DOHH2 (cell line): ENCODE results near the gene SEC62.
A peak's percentile ranks its signal among the peaks of the same experiment; 100 is the strongest.

ENCODE experiments used
- H3F3A ChIP-seq: fragments of 200-600 bp; sonication (generic), shearing (Covaris generic); 2 replicates; pipeline ENCODE4 v1.6.0; 2016; ENCODE audit warnings: antibody characterized with exemption, mild to moderate bottlenecking; ENCODE audit not compliant: control insufficient read depth, insufficient read depth
- H3K27ac ChIP-seq: fragments of 200-600 bp; sonication (generic); 2 replicates; pipeline ENCODE4 v1.5.1; 2014; ENCODE audit warnings: low read depth, mild to moderate bottlenecking, low read length, moderate library complexity
- H3K27me3 ChIP-seq: fragments of 200-600 bp; sonication (generic); 2 replicates; pipeline ENCODE4 v1.6.1; 2014; ENCODE audit warnings: mild to moderate bottlenecking, low read length, mixed read lengths; ENCODE audit not compliant: control insufficient read depth
- H3K36me3 ChIP-seq: fragments of 200-600 bp; sonication (generic); 2 replicates; pipeline ENCODE4 v1.6.1; 2014; ENCODE audit warnings: mild to moderate bottlenecking, low read length, moderate library complexity, mixed read lengths; ENCODE audit not compliant: control insufficient read depth
- H3K4me1 ChIP-seq: fragments of 200-600 bp; sonication (generic); 2 replicates; pipeline ENCODE4 v1.6.1; 2014; ENCODE audit warnings: mild to moderate bottlenecking, low read length, mixed read lengths; ENCODE audit not compliant: control insufficient read depth
- H3K4me2 ChIP-seq: fragments of 200-600 bp; sonication (generic); 2 replicates; pipeline ENCODE4 v1.6.0; 2014; ENCODE audit warnings: mild to moderate bottlenecking, low read length, moderate library complexity
- H3K4me3 ChIP-seq: fragments of 200-600 bp; sonication (generic); 2 replicates; pipeline ENCODE4 v1.5.1; 2014; ENCODE audit warnings: mild to moderate bottlenecking, low read length, mixed read lengths
- H3K79me2 ChIP-seq: fragments of 200-600 bp; sonication (generic); 2 replicates; pipeline ENCODE4 v1.6.1; 2014; ENCODE audit warnings: mild to moderate bottlenecking, low read length, mixed read lengths; ENCODE audit not compliant: control insufficient read depth
- H3K9me2 ChIP-seq: fragments of 200-600 bp; sonication (generic); replicated peaks from 2 replicates; pipeline ENCODE4 v1.6.1; 2014; ENCODE audit warnings: mild to moderate bottlenecking, low read length, mixed read lengths; ENCODE audit not compliant: control insufficient read depth
- H3K9me3 ChIP-seq: fragments of 200-600 bp; sonication (generic); 2 replicates; pipeline ENCODE4 v1.6.1; 2014; ENCODE audit warnings: antibody characterized with exemption, low read length, mixed read lengths; ENCODE audit not compliant: control insufficient read depth, insufficient read depth
- H4K20me1 ChIP-seq: fragments of 200-600 bp; sonication (generic); 2 replicates; pipeline ENCODE4 v1.6.0; 2014; ENCODE audit warnings: low read depth, mild to moderate bottlenecking, antibody characterized with exemption, low read length, moderate library complexity; ENCODE audit not compliant: control insufficient read depth, insufficient read depth
- EZH2phosphoT487 ChIP-seq: fragments of 200-600 bp; sonication (generic); IDR thresholded peaks from 2 replicates; pipeline ENCODE4 v1.6.1; 2017; ENCODE audit warnings: borderline replicate concordance, mild to moderate bottlenecking, antibody characterized with exemption, low read length, moderate library complexity, mixed read lengths
- TF ChIP-seq, protein P1 (sequence below): fragments of 200-600 bp; sonication (generic); IDR thresholded peaks from one replicate; pipeline ENCODE4 v1.5.1; 2014; ENCODE audit warnings: antibody characterized with exemption, mild to moderate bottlenecking, low read depth, low read length; ENCODE audit not compliant: poor library complexity, severe bottlenecking

Gene SEC62

GRCh38 chr3:170044795-170045244, 78.2 kb downstream of the SEC62 start:
- Histone ChIP-seq H3K4me1 (peaks cover 26% of the 10 kb centered on the region), H3K36me3 (peaks cover 7% of the 10 kb centered on the region; the same call in 1 of the 2 replicates), H3K4me3 (peak overlapping the region; percentile 42), H3K27ac (peak overlapping the region; percentile 24), H4K20me1 (no peaks in the 10 kb centered on the region; the same call in 1 of the 2 replicates), H3K79me2 (no peaks in the 10 kb centered on the region; the same call in 1 of the 2 replicates), H3K27me3 (no peaks in the 10 kb centered on the region), H3K9me3 (no peaks in the 10 kb centered on the region), H3F3A (peaks cover 9% of the 10 kb centered on the region; the same call in 1 of the 2 replicates), H3K4me2 (peak overlapping the region; percentile 61), H3K9me2 (no peaks in the 10 kb centered on the region)
- TF ChIP-seq, protein P1, sequence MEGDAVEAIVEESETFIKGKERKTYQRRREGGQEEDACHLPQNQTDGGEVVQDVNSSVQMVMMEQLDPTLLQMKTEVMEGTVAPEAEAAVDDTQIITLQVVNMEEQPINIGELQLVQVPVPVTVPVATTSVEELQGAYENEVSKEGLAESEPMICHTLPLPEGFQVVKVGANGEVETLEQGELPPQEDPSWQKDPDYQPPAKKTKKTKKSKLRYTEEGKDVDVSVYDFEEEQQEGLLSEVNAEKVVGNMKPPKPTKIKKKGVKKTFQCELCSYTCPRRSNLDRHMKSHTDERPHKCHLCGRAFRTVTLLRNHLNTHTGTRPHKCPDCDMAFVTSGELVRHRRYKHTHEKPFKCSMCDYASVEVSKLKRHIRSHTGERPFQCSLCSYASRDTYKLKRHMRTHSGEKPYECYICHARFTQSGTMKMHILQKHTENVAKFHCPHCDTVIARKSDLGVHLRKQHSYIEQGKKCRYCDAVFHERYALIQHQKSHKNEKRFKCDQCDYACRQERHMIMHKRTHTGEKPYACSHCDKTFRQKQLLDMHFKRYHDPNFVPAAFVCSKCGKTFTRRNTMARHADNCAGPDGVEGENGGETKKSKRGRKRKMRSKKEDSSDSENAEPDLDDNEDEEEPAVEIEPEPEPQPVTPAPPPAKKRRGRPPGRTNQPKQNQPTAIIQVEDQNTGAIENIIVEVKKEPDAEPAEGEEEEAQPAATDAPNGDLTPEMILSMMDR, result no peak
- no peak for TF ChIP-seq EZH2phosphoT487

GRCh38 chr3:170046269-170047132, 79.9 kb downstream of the SEC62 start:
- no peak overlapping the region for H3K4me3 ChIP-seq
- no peaks in the 10 kb centered on the region; the same call in 1 of the 2 replicates for H3K79me2 ChIP-seq
- H3F3A ChIP-seq, result 0 out of 2 replicates have a peak, but pooled peaks cover 2% of the 10 kb centered on the region
- H3K4me1 ChIP-seq, result peaks cover 21% of the 10 kb centered on the region
- no peak for TF ChIP-seq EZH2phosphoT487
- TF ChIP-seq, protein P1, result no peak
- no peaks in the 10 kb centered on the region for H3K9me2 ChIP-seq
- H3K9me3 ChIP-seq, result no peaks in the 10 kb centered on the region
- H3K36me3 ChIP-seq, result peaks cover 7% of the 10 kb centered on the region; the same call in 1 of the 2 replicates
- no peak overlapping the region for H3K4me2 ChIP-seq
- H4K20me1 ChIP-seq, result no peaks in the 10 kb centered on the region; the same call in 1 of the 2 replicates
- no peaks in the 10 kb centered on the region for H3K27me3 ChIP-seq
- H3K27ac ChIP-seq, result no peak overlapping the region

- TF ChIP-seq, protein P1, result no peak
- no peak for TF ChIP-seq EZH2phosphoT487
- H3K79me2 ChIP-seq, result no peaks in the 10 kb centered on the region; the same call in 1 of the 2 replicates
- H3K4me2 ChIP-seq, result no peak overlapping the region
- no peak overlapping the region for H3K27ac ChIP-seq
- no peaks in the 10 kb centered on the region for H3K9me3 ChIP-seq
- no peaks in the 10 kb centered on the region for H3F3A ChIP-seq
- no peak overlapping the region for H3K4me3 ChIP-seq
- peaks cover 21% of the 10 kb centered on the region for H3K4me1 ChIP-seq
- H3K36me3 ChIP-seq, result peaks cover 7% of the 10 kb centered on the region; the same call in 1 of the 2 replicates
- no peaks in the 10 kb centered on the region; the same call in 1 of the 2 replicates for H4K20me1 ChIP-seq
- H3K27me3 ChIP-seq, result no peaks in the 10 kb centered on the region
- H3K9me2 ChIP-seq, result no peaks in the 10 kb centered on the region
Observed at GRCh38 chr3:170047133-170047404, 80.5 kb downstream of the SEC62 start.
